Transverse colon (tissue), 3 donors: ENCODE data around the gene PRR9.

Experiments used
- CTCF ChIP-seq, 5 experiments: fragments of 200-600 bp in 3 of 5; fragments of 450-650 bp in 2 of 5; sonication (generic) in 3 of 5; IDR thresholded peaks; 1 replicate in 2 of 5; 2 replicates in 3 of 5; pipeline ENCODE4 v1.5.1; 2016 to 2017; ENCODE audit warnings: antibody characterized with exemption in 5 of 5, inconsistent platforms in 3 of 5, mild to moderate bottlenecking in 2 of 5, moderate library complexity in 1 of 5
- EP300 ChIP-seq: sonication (generic); formaldehyde crosslinking; IDR thresholded peaks from one replicate; pipeline ENCODE4 v1.6.1; 2017; ENCODE audit warnings: antibody characterized with exemption, low read depth
- POLR2A ChIP-seq: fragments of 450-650 bp; IDR thresholded peaks from one replicate; pipeline ENCODE4 v1.6.1; 2016; ENCODE audit warnings: antibody characterized with exemption, mild to moderate bottlenecking, moderate library complexity

GRCh38 chr1:153174624-153175023 is 42.8 kb upstream of the PRR9 start:
- TF ChIP-seq CTCF (IDR thresholded peaks at IDR 0.05): no peak
- TF ChIP-seq POLR2A: no peak
- no peak for TF ChIP-seq EP300
